A549 (cell line): ENCODE measurements around the gene C16orf54. TPM values are rescaled to one million over a fixed set of nuclear protein-coding genes. Genes with fewer than 3 reads are reported as not detected.
"Not testable (repeated sequence)": the region's sequence is repeated elsewhere in the genome, so short reads cannot be mapped to it uniquely, and the experiment has no call there.

Experiments used
- ATAC-seq, 2 experiments: fragments of 200-7000 bp in 1 of 2; fragments of >200 bp in 1 of 2; cut with Nextera tagmentation in 1 of 2; cut with Tn5 transposase in 1 of 2; 3 replicates each; pipeline versions ENCODE4 v1.8.0 to v1.9.1; 2018 to 2020; ENCODE audit warnings: mild to moderate bottlenecking in 1 of 2, moderate library complexity in 1 of 2
- CTCF ChIA-PET: fragments of 300-600 bp; sonication (Branson Sonifier 250); formaldehyde crosslinking; extraction: SDS; loops from one replicate; lab custom pipeline; 2021; ENCODE audit warnings: antibody characterized with exemption, inconsistent platforms; lab: Yijun Ruan, JAX
- POLR2A ChIA-PET: fragments of 350-600 bp; formaldehyde crosslinking; extraction: SDS; loops from one replicate; lab custom pipeline; 2021; ENCODE audit warnings: antibody characterized with exemption, inconsistent platforms; lab: Yijun Ruan, JAX
- DNase-seq, 2 experiments: peaks; one replicate each; pipeline versions ENCODE4 v3.0.0 to v3.0.0-alpha.2; 2011 to 2016; ENCODE audit warnings: low read depth in 1 of 2, low spot score in 1 of 2
- FAIRE-seq: peaks from 2 replicates; lab custom pipeline; 2011; peaks lifted over from hg19 to GRCh38; lab: Jason Lieb, UNC
- H3K27ac ChIP-seq, 2 experiments: fragments of >200 bp; sonication (Bioruptor Twin); formaldehyde crosslinking; 3 replicates each; pipeline ENCODE4 v1.5.1; 2016 to 2017
- H3K4me1 ChIP-seq: fragments of >200 bp; sonication (Bioruptor Twin); formaldehyde crosslinking; 3 replicates; pipeline ENCODE4 v1.6.1; 2016
- H3K4me2 ChIP-seq: fragments of >200 bp; sonication (Bioruptor Twin); formaldehyde crosslinking; 3 replicates; pipeline ENCODE4 v1.6.1; 2016
- H3K4me3 ChIP-seq: fragments of >200 bp; sonication (Bioruptor Twin); formaldehyde crosslinking; 3 replicates; pipeline ENCODE4 v1.5.1; 2016
- H3K9me3 ChIP-seq: fragments of >200 bp; sonication (Bioruptor Twin); formaldehyde crosslinking; 3 replicates; pipeline ENCODE4 v1.6.1; 2016
- CEBPB ChIP-seq, 2 experiments: fragments of >200 bp in 1 of 2; sonication (Bioruptor Twin) in 1 of 2; formaldehyde crosslinking in 1 of 2; IDR thresholded peaks; 2 replicates each; pipeline ENCODE4 v1.6.1; 2012 to 2016
- CHD2 ChIP-seq: fragments of 150-350 bp; IDR thresholded peaks from 2 replicates; pipeline ENCODE4 v1.6.1; 2014; ENCODE audit warnings: low read length; ENCODE audit not compliant: partially characterized antibody
- CHD4 ChIP-seq: fragments of 200-600 bp; sonication (generic); IDR thresholded peaks from 2 replicates; pipeline ENCODE4 v1.6.1; 2016; ENCODE audit warnings: antibody characterized with exemption, mild to moderate bottlenecking, borderline replicate concordance
- CTCF ChIP-seq: fragments of >200 bp; sonication (Bioruptor Twin); formaldehyde crosslinking; IDR thresholded peaks from 3 replicates; pipeline ENCODE4 v1.5.1; 2016
- EHF ChIP-seq: fragments of 250-450 bp; sonication (Bioruptor Pico); IDR thresholded peaks from 2 replicates; pipeline ENCODE4 v1.5.0; 2020; ENCODE audit warnings: mild to moderate bottlenecking
- EP300 ChIP-seq, 2 experiments: fragments of >200 bp; sonication (Bioruptor Twin); formaldehyde crosslinking; IDR thresholded peaks; 2 replicates in 1 of 2; 3 replicates in 1 of 2; pipeline ENCODE4 v1.6.1; 2016 to 2017
- ESRRA ChIP-seq: fragments of 150-350 bp; IDR thresholded peaks from 2 replicates; pipeline ENCODE4 v1.6.1; 2014; ENCODE audit warnings: mild to moderate bottlenecking, low read length, borderline replicate concordance
- GATA3 ChIP-seq: IDR thresholded peaks from 2 replicates; pipeline ENCODE4 v1.6.1; 2012; ENCODE audit warnings: borderline replicate concordance
- MAZ ChIP-seq: fragments of 150-350 bp; IDR thresholded peaks from 2 replicates; pipeline ENCODE4 v1.6.1; 2014; ENCODE audit warnings: antibody characterized with exemption, low read depth, low read length, borderline replicate concordance
- NFE2L2 ChIP-seq: fragments of 150-350 bp; conservative IDR thresholded peaks from 2 replicates; pipeline ENCODE4 v1.6.1; 2014; ENCODE audit warnings: low read length
- POLR2AphosphoS2 ChIP-seq: conservative IDR thresholded peaks from 2 replicates; pipeline ENCODE4 v1.6.1; 2012; ENCODE audit warnings: low read length, improper control_type of control experiment, inconsistent platforms
- RAD21 ChIP-seq, 2 experiments: fragments of >200 bp in 1 of 2; sonication (Bioruptor Twin) in 1 of 2; formaldehyde crosslinking in 1 of 2; IDR thresholded peaks in 1 of 2; conservative IDR thresholded peaks in 1 of 2; 2 replicates in 1 of 2; 3 replicates in 1 of 2; pipeline ENCODE4 v1.6.1; 2012 to 2018; ENCODE audit warnings: inconsistent platforms in 1 of 2
- RARB ChIP-seq: fragments of 250-450 bp; sonication (Bioruptor Pico); IDR thresholded peaks from 2 replicates; pipeline ENCODE4 v1.8.0; 2021; ENCODE audit warnings: mild to moderate bottlenecking, moderate library complexity
- RCOR1 ChIP-seq: fragments of 150-350 bp; IDR thresholded peaks from 2 replicates; pipeline ENCODE4 v1.6.1; 2014; ENCODE audit warnings: antibody characterized with exemption, low read length, low read depth
- RFX5 ChIP-seq: fragments of 450-650 bp; IDR thresholded peaks from 2 replicates; pipeline ENCODE4 v1.7.1; 2014; ENCODE audit warnings: antibody characterized with exemption, mild to moderate bottlenecking, moderate library complexity
- RNF2 ChIP-seq: fragments of 200-600 bp; sonication (generic); IDR thresholded peaks from 2 replicates; pipeline ENCODE4 v1.6.1; 2016; ENCODE audit warnings: low read depth, mild to moderate bottlenecking, antibody characterized with exemption, moderate library complexity, borderline replicate concordance
- SMC3 ChIP-seq: fragments of >200 bp; sonication (Bioruptor Twin); formaldehyde crosslinking; IDR thresholded peaks from 3 replicates; pipeline ENCODE4 v1.6.1; 2018; ENCODE audit warnings: inconsistent platforms
- SREBF2 ChIP-seq: fragments of 450-650 bp; IDR thresholded peaks from 2 replicates; pipeline ENCODE4 v1.6.1; 2014; ENCODE audit warnings: mild to moderate bottlenecking, moderate library complexity
- ZFP36 ChIP-seq: fragments of 450-650 bp; IDR thresholded peaks from 2 replicates; pipeline ENCODE4 v1.6.1; 2014; ENCODE audit warnings: borderline replicate concordance; ENCODE audit not compliant: partially characterized antibody
- WGBS: methylation state at CpG from one replicate; pipeline ENCODE4 v1.1.6; 2017; ENCODE audit errors: missing lambda C conversion rate; 5-methylcytosine and 5-hydroxymethylcytosine counted together
- polyA plus RNA-seq, 4 experiments: library from polyadenylated mRNA; depleted of rRNA in 3 of 4; stranded (reverse); fragments of >200 nt; fragmentation: RNase III in 1 of 4; extraction: RNeasy Plus Mini Kit Qiagen cat#74134 plus additional on column Dnase treatment in 1 of 4; gene quantifications; 2 replicates in 3 of 4; 3 replicates in 1 of 4; pipeline ENCODE4 v1.2.3, GENCODE V29; 2011 to 2017
- TF ChIP-seq, protein P1 (sequence below): IDR thresholded peaks from 2 replicates; pipeline ENCODE4 v1.6.1; 2012

Gene C16orf54
- polyA plus RNA-seq, 2 of the 4 experiments (the other 2 are of a cell fraction) = not detected

- H3K9me3 ChIP-seq, H3K4me3 ChIP-seq, POLR2A ChIA-PET, H3K4me2 ChIP-seq, H3K27ac ChIP-seq, DNase-seq, FAIRE-seq, ATAC-seq: not testable (repeated sequence)
- H3K4me1 ChIP-seq = peaks cover 10% of the 10 kb centered on the region; the same call in 2 of the 3 replicates
- WGBS = 70% methylated on average over 13 of the region's 13 CpGs
- CTCF ChIA-PET = interaction anchor here (1.3 kb wide), 1 partner anchor 54 kb away, joined by 3 read pairs; no protein-coding TSS in a partner anchor
Measured at GRCh38 chr16:29783094-29783953, 37.5 kb upstream of the C16orf54 start.

GRCh38 chr16:29779474-29779873 is 33.7 kb upstream of the C16orf54 start:
- 12% methylated on average over 10 of the region's 10 CpGs for WGBS
- CTCF ChIA-PET = interaction anchor here (2.0 kb wide), 1 partner anchor 69 kb away, joined by 4 read pairs; no protein-coding TSS in a partner anchor
- TF ChIP-seq SREBF2 (no peak), ZFP36 (no peak), RFX5 (no peak), RAD21 (conservative IDR thresholded peaks at IDR 0.05 in 1 of 2, IDR thresholded peaks at IDR 0.05 in 1 of 2) (no peak), CTCF (no peak), GATA3 (no peak), SMC3 (no peak), RNF2 (no peak), CHD2 (no peak), EP300 (IDR thresholded peaks at IDR 0.05) (no peak), RARB (CRISPR knock-in tag) (no peak), CEBPB (IDR thresholded peaks at IDR 0.05) (no peak), CHD4 (no peak), NFE2L2 (no peak), RCOR1 (no peak)
- peak overlapping the region; percentile 23; the same call in 2 of the 3 replicates for H3K4me2 ChIP-seq
- POLR2A ChIA-PET = no interaction called here
- H3K4me1 ChIP-seq = peaks cover 10% of the 10 kb centered on the region; the same call in 2 of the 3 replicates
- DNase-seq (peak in 1 of 2 experiments; percentile 51), FAIRE-seq (no peak), ATAC-seq (peak; percentile 26 to 60; a peak in 4 of 6 replicates)
- no peaks in the 10 kb centered on the region for H3K9me3 ChIP-seq
- H3K27ac ChIP-seq = no peak overlapping the region
- H3K4me3 ChIP-seq = no peak overlapping the region

DNA sequence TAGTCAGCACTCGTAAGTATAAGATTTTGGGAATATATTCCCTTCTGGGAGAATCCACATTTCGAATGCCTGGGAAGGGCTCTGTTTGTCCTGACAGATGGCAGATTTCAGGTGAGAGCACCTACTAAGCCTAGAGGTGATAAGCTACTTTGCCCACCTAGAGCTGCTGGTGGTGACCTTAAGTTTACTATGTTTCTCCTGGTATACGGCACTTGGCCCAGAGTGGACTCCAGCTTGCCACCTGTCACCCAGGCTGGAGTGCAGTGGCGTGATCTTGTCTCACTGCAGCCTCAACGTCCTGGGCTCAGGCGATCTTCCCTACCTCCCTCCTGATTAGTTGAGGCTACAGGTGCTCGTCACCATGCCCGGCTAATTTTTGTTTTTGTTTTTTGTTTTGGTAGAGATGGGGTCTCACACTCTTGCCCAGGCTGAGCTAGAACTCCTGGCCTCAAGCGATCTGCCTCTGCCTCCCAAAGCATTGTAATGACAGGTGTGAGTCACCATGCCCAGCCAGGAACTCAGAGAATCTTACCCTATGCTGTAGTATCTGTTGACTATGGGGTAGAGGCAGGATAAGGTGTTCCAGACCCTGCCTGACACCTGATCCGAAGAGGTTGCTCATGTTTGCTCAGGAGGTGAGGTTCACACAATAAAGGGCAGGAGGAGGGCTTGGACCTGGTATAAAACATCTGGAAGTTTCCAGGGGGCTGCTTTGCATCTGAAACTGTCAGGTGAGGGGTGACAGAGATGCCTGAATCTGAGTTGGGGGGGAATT is 32.0 kb upstream of the C16orf54 start, which contains the start of gene ZG16:
TSS of gene ZG16 (plus strand) at position 681 of the 775 bp plus-strand sequence. CDS start 1,011 bp downstream, outside the sequence.
- H3K4me2 ChIP-seq = 0 out of 3 replicates have a peak within 1 kb of the TSS, but pooled peaks have one; percentile 23
- 74% methylated on average over 9 of the region's 10 CpGs for WGBS
- no peak for TF ChIP-seq RFX5
- no peak for TF ChIP-seq EP300 (IDR thresholded peaks at IDR 0.05)
- no peak for TF ChIP-seq RNF2
- no peak for TF ChIP-seq ESRRA
- TF ChIP-seq EHF (CRISPR knock-in tag) = no peak
- TF ChIP-seq CEBPB (IDR thresholded peaks at IDR 0.05) = no peak
- TF ChIP-seq MAZ = no peak
- no peak for TF ChIP-seq POLR2AphosphoS2
- TF ChIP-seq, protein P1, sequence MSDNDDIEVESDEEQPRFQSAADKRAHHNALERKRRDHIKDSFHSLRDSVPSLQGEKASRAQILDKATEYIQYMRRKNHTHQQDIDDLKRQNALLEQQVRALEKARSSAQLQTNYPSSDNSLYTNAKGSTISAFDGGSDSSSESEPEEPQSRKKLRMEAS = no peak
- no peaks in the 10 kb centered on the region for H3K9me3 ChIP-seq
- FAIRE-seq (no peak), ATAC-seq (no peak), DNase-seq (no peak)
- POLR2A ChIA-PET = no interaction called here
- peaks cover 10% of the 10 kb centered on the region; the same call in 2 of the 3 replicates for H3K4me1 ChIP-seq
- H3K4me3 ChIP-seq = no peak within 1 kb of the TSS
- no peak within 1 kb of the TSS for H3K27ac ChIP-seq
- CTCF ChIA-PET = interaction anchor here (0.7 to 2.0 kb wide), 4 partner anchors 8 to 77 kb away, joined by 3 to 5 read pairs (median 4); no protein-coding TSS in a partner anchor
